Hematopoietic multipotent progenitor cell treated with erythropoietin and hydrocortisone succinate and interleukin-3 and kit ligand, for 4 days (in vitro differentiated cells): ENCODE results near the gene CSNK2A1.

Experiments
- DNase-seq: peaks from one replicate; pipeline ENCODE4 v3.0.0-alpha.2; 2015

CSNK2A1 gene

GRCh38 chr20:427849-428657 lies 115.5 kb downstream of the CSNK2A1 start:
- no peak for DNase-seq

GRCh38 chr20:427401-427800 lies 116.2 kb downstream of the CSNK2A1 start:
- DNase-seq, result no peak

- no peak for DNase-seq
Observed at GRCh38 chr20:426566-426965, 117.0 kb downstream of the CSNK2A1 start.
